Measurements from ENCODE around the gene DNAJC22. TPM values are rescaled to one million over a fixed set of nuclear protein-coding genes. Genes with fewer than 3 reads are reported as not detected.
A peak's percentile ranks its signal among the peaks of the same experiment; 100 is the strongest.

Gene DNAJC22
- total and polyA plus RNA-seq, 2 of the 13 experiments (the other 11 are each of a cell fraction or from before 2014, with no cell fraction given), result 25.2 to 31.7 TPM

DNA sequence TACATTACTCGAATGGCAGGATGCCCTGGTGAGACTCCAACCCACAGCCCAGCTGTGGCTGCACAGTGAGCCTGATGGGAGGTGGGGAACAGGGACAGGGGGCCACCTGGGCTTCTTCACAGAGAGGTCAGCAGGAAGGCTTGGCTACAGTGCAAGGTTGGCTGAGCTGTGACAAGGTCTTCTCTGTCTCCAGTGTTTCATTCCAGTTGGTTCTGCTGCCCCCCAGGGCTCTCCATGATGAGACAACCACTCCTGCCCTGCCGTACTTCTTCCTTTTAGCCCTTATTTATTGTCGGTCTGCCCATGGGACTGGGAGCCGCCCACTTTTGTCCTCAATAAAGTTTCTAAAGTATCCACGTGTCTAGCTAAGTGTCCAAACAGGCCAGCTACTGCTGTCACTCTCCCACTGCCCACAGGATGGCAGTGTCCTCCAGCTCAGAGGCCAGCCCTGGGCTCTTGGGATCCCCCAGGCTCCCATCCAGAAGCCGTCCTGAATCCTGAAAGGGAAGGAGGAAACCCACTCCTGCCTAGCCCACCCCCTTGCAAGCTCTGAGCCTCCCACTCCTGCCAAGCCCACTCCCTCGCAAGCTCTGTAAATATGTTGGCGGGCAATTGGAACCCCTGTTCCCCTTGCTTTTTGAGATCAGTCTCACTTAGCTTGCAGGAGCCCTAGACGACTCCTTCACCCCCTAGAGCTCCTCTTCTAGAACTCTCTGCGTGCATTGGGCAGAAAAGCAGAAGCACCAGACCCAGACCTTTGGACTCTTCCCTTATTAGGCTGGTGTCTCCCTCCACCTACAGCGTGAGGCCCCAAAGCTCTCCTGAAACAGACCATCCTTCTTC, 15.1 kb upstream of the DNAJC22 start (continued):
- peak; percentile 54 for TF ChIP-seq ZBTB40 (IDR thresholded peaks at IDR 0.05)
- peak; percentile 97 for TF ChIP-seq ZBTB40 (CRISPR knock-in tag; IDR thresholded peaks at IDR 0.05)
- peak; percentile 64 for TF ChIP-seq RBM39 (IDR thresholded peaks at IDR 0.05; ENCODE audit: low read depth, low read length, poor library complexity, severe bottlenecking)
- no peak for TF ChIP-seq SMAD9 (CRISPR knock-in tag; IDR thresholded peaks at IDR 0.05)
- TF ChIP-seq HNF1A (IDR thresholded peaks at IDR 0.05; ENCODE audit: low read depth), result 0 out of 2 replicates have a peak, but pooled peaks have one; percentile 21
- TF ChIP-seq HNF1A (CRISPR knock-in tag; IDR thresholded peaks at IDR 0.05; ENCODE audit: borderline replicate concordance), result no peak
- TF ChIP-seq MAZ (IDR thresholded peaks at IDR 0.05; ENCODE audit: borderline replicate concordance, low read depth, low read length), result no peak
- peak; percentile 60; the same call in 1 of the 2 replicates for TF ChIP-seq MAZ (CRISPR knock-in tag; IDR thresholded peaks at IDR 0.05; ENCODE audit: low read depth)
- TF ChIP-seq STAT5B (CRISPR knock-in tag; IDR thresholded peaks at IDR 0.05), result no peak
- no peak for TF ChIP-seq ATF1 (CRISPR knock-in tag; IDR thresholded peaks at IDR 0.05)
- no peak for TF ChIP-seq JARID2 (CRISPR knock-in tag; IDR thresholded peaks at IDR 0.05; ENCODE audit: insufficient replicate concordance)
- no peak for TF ChIP-seq SCMH1 (CRISPR knock-in tag; IDR thresholded peaks at IDR 0.05; ENCODE audit: borderline replicate concordance)
